Brain microvascular endothelial cell (primary cell): Measurements from ENCODE around the gene MLLT1.

ENCODE experiments used
- DNase-seq: peaks from one replicate; pipeline ENCODE4 v3.0.0-alpha.2; 2020
- H3K27ac ChIP-seq: fragments of 250-450 bp; sonication (Bioruptor Pico); 2 replicates; pipeline ENCODE4 v1.5.1; 2020; ENCODE audit warnings: mild to moderate bottlenecking, moderate library complexity
- H3K27me3 ChIP-seq: fragments of 250-450 bp; sonication (Bioruptor Pico); replicated peaks from 2 replicates; pipeline ENCODE4 v1.5.1; 2020; ENCODE audit warnings: mild to moderate bottlenecking
- H3K36me3 ChIP-seq: fragments of 250-450 bp; sonication (Bioruptor Pico); replicated peaks from 2 replicates; pipeline ENCODE4 v1.5.1; 2020; ENCODE audit warnings: mild to moderate bottlenecking
- H3K4me3 ChIP-seq: 2 replicates; pipeline ENCODE4 v1.5.1; 2011; ENCODE audit warnings: low read depth, mild to moderate bottlenecking, control low read depth, low read length, moderate library complexity
- in situ Hi-C: cut with HindIII; loops from 2 replicates; pipeline ENCODE4 v1.10.0; 2017; ENCODE audit warnings: low sequenced_read_pairs, low pct_ligation_motif_present
- TF ChIP-seq, protein P1 (sequence below): IDR thresholded peaks from 2 replicates; pipeline ENCODE4 v1.5.1; 2011; ENCODE audit warnings: low read depth, mild to moderate bottlenecking, moderate library complexity, low read length, control low read depth, inconsistent platforms; ENCODE audit errors: missing control alignments

The MLLT1 gene

GRCh38 chr19:6230991-6231448 is 48.8 kb downstream of the MLLT1 start:
- no peak for DNase-seq
- no peak overlapping the region for H3K4me3 ChIP-seq
- TF ChIP-seq, protein P1, sequence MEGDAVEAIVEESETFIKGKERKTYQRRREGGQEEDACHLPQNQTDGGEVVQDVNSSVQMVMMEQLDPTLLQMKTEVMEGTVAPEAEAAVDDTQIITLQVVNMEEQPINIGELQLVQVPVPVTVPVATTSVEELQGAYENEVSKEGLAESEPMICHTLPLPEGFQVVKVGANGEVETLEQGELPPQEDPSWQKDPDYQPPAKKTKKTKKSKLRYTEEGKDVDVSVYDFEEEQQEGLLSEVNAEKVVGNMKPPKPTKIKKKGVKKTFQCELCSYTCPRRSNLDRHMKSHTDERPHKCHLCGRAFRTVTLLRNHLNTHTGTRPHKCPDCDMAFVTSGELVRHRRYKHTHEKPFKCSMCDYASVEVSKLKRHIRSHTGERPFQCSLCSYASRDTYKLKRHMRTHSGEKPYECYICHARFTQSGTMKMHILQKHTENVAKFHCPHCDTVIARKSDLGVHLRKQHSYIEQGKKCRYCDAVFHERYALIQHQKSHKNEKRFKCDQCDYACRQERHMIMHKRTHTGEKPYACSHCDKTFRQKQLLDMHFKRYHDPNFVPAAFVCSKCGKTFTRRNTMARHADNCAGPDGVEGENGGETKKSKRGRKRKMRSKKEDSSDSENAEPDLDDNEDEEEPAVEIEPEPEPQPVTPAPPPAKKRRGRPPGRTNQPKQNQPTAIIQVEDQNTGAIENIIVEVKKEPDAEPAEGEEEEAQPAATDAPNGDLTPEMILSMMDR, result no peak
- no peaks in the 10 kb centered on the region for H3K27me3 ChIP-seq
- H3K36me3 ChIP-seq, result peaks cover 11% of the 10 kb centered on the region
- in situ Hi-C loops, result no loop called here
- no peak overlapping the region for H3K27ac ChIP-seq

- Histone ChIP-seq H3K36me3 (peaks cover 15% of the 10 kb centered on the region), H3K27me3 (no peaks in the 10 kb centered on the region), H3K27ac (no peak overlapping the region), H3K4me3 (no peak overlapping the region)
- TF ChIP-seq, protein P1, result no peak
- no peak for DNase-seq
- in situ Hi-C loops, result no loop called here
These were observed 49.6 kb downstream of the MLLT1 start for GRCh38 chr19:6229951-6230712.

GRCh38 chr19:6229216-6229913 is 50.4 kb downstream of the MLLT1 start:
- Histone ChIP-seq H3K4me3 (no peak overlapping the region), H3K27me3 (no peaks in the 10 kb centered on the region), H3K27ac (no peak overlapping the region), H3K36me3 (peaks cover 15% of the 10 kb centered on the region)
- in situ Hi-C loops, result no loop called here
- TF ChIP-seq, protein P1, result no peak
- no peak for DNase-seq

DNA sequence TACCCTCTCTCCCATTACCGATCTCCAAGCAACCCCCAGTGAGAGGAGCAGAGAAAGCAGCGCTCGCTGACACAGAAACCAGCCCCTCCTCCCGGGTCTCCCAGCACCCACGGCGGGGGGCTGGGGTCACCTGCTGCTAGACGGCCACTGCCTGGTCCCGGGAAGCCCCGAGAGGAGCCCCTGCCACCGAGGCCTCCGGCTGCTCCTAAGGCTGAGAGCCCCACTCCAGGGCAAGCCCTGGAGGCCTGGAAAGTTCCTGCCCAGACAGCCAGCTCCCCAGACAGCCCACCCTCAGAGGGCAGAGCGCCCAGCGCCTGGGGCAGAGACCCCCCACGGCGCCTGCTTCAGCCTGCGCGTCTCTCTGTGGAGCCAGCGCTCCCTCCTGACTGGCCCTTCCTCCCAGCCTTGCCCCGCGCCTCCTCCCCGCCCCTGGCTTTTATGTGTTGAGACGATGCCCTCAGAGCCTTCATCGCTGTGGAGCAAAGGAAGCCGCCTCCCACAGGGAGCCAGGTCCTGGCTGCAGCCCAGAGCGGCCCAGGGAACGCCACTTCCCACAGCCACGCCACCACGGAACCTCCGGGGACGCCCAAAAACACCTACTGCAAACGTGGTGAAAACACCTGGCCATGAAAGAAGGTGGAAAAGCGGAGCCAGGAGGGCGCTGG is 51.1 kb downstream of the MLLT1 start:
- no peak overlapping the region for H3K4me3 ChIP-seq
- H3K27ac ChIP-seq, result no peak overlapping the region
- in situ Hi-C loops, result no loop called here
- peaks cover 15% of the 10 kb centered on the region for H3K36me3 ChIP-seq
- H3K27me3 ChIP-seq, result no peaks in the 10 kb centered on the region
- TF ChIP-seq, protein P1, result no peak
- no peak for DNase-seq

DNA sequence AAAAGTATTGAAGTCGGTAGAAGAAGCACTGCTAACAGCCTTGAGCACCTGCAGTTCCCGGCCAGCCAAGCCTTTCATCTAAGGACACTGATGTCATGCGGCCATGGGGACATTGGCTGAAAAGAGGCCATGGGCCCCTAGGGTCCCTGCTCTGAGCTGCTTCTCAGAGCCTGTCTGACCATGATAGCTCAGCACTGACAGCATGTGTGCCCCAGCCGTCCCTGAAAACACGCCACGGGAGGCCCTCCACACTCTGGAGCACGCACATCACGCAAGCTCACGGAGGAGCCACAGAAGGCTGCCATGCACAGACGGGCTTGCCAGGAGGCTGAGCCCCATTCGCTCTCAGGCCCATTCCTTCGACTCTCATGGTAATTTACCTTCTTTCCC is 51.8 kb downstream of the MLLT1 start:
- Histone ChIP-seq H3K36me3 (peaks cover 15% of the 10 kb centered on the region), H3K27me3 (no peaks in the 10 kb centered on the region), H3K4me3 (no peak overlapping the region), H3K27ac (no peak overlapping the region)
- in situ Hi-C loops, result no loop called here
- TF ChIP-seq, protein P1, result no peak
- DNase-seq, result no peak
